HepG2 (cell line): ENCODE data around the gene MAML1. TPM values are rescaled to one million over a fixed set of nuclear protein-coding genes. Genes with fewer than 3 reads are reported as not detected.

Source experiments
- CCAR2 ChIP-seq: fragments of 200-400 bp; formaldehyde crosslinking; optimal IDR thresholded peaks from 2 replicates; pipeline ENCODE3; 2018; ENCODE audit warnings: low read depth, mild to moderate bottlenecking, low read length, moderate library complexity
- CHD2 ChIP-seq: IDR thresholded peaks from 2 replicates; pipeline ENCODE4 v1.6.1; 2011; ENCODE audit warnings: low read depth, low read length, improper control_type of control experiment
- HOXA9 ChIP-seq: sonication (generic); formaldehyde crosslinking; IDR thresholded peaks from 2 replicates; pipeline ENCODE4 v1.8.1; 2022; ENCODE audit warnings: missing genetic modification reagents, mild to moderate bottlenecking, moderate library complexity, borderline replicate concordance
- JARID2 ChIP-seq: sonication (generic); formaldehyde crosslinking; IDR thresholded peaks from 2 replicates; pipeline ENCODE4 v1.8.1; 2023; ENCODE audit warnings: missing genetic modification reagents, inconsistent platforms; ENCODE audit not compliant: insufficient replicate concordance
- KLF9 ChIP-seq: IDR thresholded peaks from 2 replicates; pipeline ENCODE4 v1.6.1; 2016; ENCODE audit warnings: low read depth
- MEF2D ChIP-seq: sonication (generic); formaldehyde crosslinking; IDR thresholded peaks from 2 replicates; pipeline ENCODE4 v1.5.1; 2020; ENCODE audit warnings: mild to moderate bottlenecking, missing genetic modification reagents
- SP5 ChIP-seq: IDR thresholded peaks from 2 replicates; pipeline ENCODE4 v1.6.1; 2016; ENCODE audit warnings: low read depth, borderline replicate concordance
- ZFP36L2 ChIP-seq: sonication (generic); formaldehyde crosslinking; IDR thresholded peaks from 2 replicates; pipeline ENCODE4 v1.4.0; 2020; ENCODE audit warnings: missing genetic modification reagents
- ZNF225 ChIP-seq: sonication (generic); formaldehyde crosslinking; IDR thresholded peaks from 2 replicates; pipeline ENCODE4 v1.4.0; 2020; ENCODE audit warnings: mild to moderate bottlenecking, missing genetic modification reagents
- ZNF746 ChIP-seq: sonication (generic); formaldehyde crosslinking; IDR thresholded peaks from 2 replicates; pipeline ENCODE4 v1.8.0; 2022; ENCODE audit warnings: mild to moderate bottlenecking, missing genetic modification reagents
- ZNF747 ChIP-seq: sonication (generic); formaldehyde crosslinking; IDR thresholded peaks from 2 replicates; pipeline ENCODE4 v1.8.1; 2023; ENCODE audit warnings: missing genetic modification reagents, mild to moderate bottlenecking, borderline replicate concordance
- ZNF792 ChIP-seq: IDR thresholded peaks from 2 replicates; pipeline ENCODE4 v1.6.1; 2016
- polyA plus RNA-seq, 8 experiments: library from polyadenylated mRNA; depleted of rRNA in 3 of 8; stranded (reverse) in 7 of 8; unstranded in 1 of 8; fragments of >200 nt; fragmentation: Illumina TruSeq in 4 of 8; extraction: Trizol in 4 of 8; gene quantifications; 2 replicates each; pipeline versions ENCODE4 v1.2.1 to v1.2.3, GENCODE V29; 2011 to 2016; ENCODE audit warnings: low read depth in 4 of 8, missing spikeins in 1 of 8, mixed read lengths in 1 of 8; ENCODE audit not compliant: insufficient read depth in 1 of 8
- total RNA-seq, 5 experiments: library from RNA; depleted of rRNA; stranded (reverse); fragments of >200 nt; fragmentation: Illumina TruSeq; extraction: Trizol; gene quantifications; 2 replicates each; pipeline ENCODE4 v1.2.3, GENCODE V29; 2016; ENCODE audit warnings: low read depth in 1 of 5
- TF ChIP-seq, protein P1 (sequence below), 2 experiments: IDR thresholded peaks; 2 replicates each; pipeline ENCODE4 v1.6.1; 2011 to 2012; ENCODE audit warnings: low read length in 2 of 2, borderline replicate concordance in 1 of 2, low read depth in 1 of 2, mild to moderate bottlenecking in 1 of 2, moderate library complexity in 1 of 2
- TF ChIP-seq, protein P2 (sequence below): IDR thresholded peaks from 2 replicates; pipeline ENCODE4 v1.6.1; 2018; ENCODE audit warnings: missing genetic modification reagents, mild to moderate bottlenecking, missing compliant biosample characterization
- TF ChIP-seq, protein P3 (sequence below): sonication (generic); formaldehyde crosslinking; IDR thresholded peaks from 2 replicates; pipeline ENCODE4 v1.4.0; 2020; ENCODE audit warnings: missing genetic modification reagents
- TF ChIP-seq, protein P4 (sequence below): IDR thresholded peaks from 2 replicates; pipeline ENCODE4 v1.6.1; 2016; ENCODE audit warnings: missing compliant biosample characterization, missing genetic modification reagents, borderline replicate concordance
- TF ChIP-seq, protein P5 (sequence below): sonication (generic); formaldehyde crosslinking; IDR thresholded peaks from 2 replicates; pipeline ENCODE4 v1.4.0; 2020; ENCODE audit warnings: missing genetic modification reagents, borderline replicate concordance
- TF ChIP-seq, protein P6 (sequence below): sonication (generic); formaldehyde crosslinking; IDR thresholded peaks from 2 replicates; pipeline ENCODE4 v1.4.0; 2020; ENCODE audit warnings: missing genetic modification reagents, mild to moderate bottlenecking, borderline replicate concordance

The MAML1 gene
- total and polyA plus RNA-seq, 2 of the 13 experiments (the other 11 are each of a cell fraction or from before 2014, with no cell fraction given): 10.0 to 10.8 TPM

DNA sequence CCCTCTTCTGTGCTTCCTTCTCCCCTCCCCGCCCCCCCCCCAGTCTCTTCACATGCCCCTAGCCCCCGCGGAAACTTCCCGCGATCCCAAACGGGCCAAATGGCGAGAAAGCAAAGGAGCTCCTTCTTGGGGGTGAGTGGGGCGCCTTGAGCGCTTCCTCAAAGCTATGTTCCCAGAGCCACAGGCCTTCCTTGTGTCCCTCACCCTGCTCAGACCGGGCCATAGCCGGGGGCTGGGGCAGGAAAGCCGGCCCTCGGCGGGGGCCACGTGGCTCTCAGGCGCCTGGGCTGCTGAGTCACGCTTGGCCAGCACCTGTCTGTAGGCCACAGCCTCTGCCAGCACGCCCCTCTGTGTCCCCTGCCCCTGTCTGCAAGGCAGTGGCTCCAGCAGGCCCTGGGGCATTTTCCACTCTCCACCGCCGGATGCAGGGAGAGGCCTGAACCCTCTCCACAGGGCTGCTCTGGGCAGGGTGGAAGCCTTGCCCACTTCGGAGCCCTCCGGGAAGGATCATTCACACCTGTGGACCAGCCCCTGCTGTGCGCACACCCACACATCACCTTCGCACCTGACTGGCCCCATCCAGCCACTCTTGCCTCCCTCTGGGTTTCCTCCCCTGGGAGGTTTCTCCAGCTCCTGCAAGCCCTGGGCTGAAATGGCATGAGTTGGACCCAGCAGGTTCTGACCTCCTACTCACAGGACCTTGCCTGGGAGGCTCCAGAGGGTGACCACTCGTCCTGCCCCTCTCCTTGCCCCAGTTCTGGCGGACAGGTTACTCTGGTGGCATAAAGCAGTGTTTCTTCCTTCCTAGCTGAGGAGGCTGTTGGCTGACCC, 86.9 kb downstream of the MAML1 start (continued):
- TF ChIP-seq, protein P1, sequence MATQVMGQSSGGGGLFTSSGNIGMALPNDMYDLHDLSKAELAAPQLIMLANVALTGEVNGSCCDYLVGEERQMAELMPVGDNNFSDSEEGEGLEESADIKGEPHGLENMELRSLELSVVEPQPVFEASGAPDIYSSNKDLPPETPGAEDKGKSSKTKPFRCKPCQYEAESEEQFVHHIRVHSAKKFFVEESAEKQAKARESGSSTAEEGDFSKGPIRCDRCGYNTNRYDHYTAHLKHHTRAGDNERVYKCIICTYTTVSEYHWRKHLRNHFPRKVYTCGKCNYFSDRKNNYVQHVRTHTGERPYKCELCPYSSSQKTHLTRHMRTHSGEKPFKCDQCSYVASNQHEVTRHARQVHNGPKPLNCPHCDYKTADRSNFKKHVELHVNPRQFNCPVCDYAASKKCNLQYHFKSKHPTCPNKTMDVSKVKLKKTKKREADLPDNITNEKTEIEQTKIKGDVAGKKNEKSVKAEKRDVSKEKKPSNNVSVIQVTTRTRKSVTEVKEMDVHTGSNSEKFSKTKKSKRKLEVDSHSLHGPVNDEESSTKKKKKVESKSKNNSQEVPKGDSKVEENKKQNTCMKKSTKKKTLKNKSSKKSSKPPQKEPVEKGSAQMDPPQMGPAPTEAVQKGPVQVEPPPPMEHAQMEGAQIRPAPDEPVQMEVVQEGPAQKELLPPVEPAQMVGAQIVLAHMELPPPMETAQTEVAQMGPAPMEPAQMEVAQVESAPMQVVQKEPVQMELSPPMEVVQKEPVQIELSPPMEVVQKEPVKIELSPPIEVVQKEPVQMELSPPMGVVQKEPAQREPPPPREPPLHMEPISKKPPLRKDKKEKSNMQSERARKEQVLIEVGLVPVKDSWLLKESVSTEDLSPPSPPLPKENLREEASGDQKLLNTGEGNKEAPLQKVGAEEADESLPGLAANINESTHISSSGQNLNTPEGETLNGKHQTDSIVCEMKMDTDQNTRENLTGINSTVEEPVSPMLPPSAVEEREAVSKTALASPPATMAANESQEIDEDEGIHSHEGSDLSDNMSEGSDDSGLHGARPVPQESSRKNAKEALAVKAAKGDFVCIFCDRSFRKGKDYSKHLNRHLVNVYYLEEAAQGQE (IDR thresholded peaks at IDR 0.05; ENCODE audit: borderline replicate concordance in 1 of 2, low read depth in 1 of 2, low read length in 2 of 2): peak in 1 of 2 experiments; percentile 18; a peak in 1 of 4 replicates
- TF ChIP-seq ZFP36L2 (CRISPR knock-in tag): peak; percentile 79; the same call in 1 of the 2 replicates
- no peak for TF ChIP-seq SP5 (CRISPR knock-in tag)
- TF ChIP-seq, protein P2, sequence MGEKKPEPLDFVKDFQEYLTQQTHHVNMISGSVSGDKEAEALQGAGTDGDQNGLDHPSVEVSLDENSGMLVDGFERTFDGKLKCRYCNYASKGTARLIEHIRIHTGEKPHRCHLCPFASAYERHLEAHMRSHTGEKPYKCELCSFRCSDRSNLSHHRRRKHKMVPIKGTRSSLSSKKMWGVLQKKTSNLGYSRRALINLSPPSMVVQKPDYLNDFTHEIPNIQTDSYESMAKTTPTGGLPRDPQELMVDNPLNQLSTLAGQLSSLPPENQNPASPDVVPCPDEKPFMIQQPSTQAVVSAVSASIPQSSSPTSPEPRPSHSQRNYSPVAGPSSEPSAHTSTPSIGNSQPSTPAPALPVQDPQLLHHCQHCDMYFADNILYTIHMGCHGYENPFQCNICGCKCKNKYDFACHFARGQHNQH (CRISPR knock-in tag): peak; percentile 18; the same call in 1 of the 2 replicates
- TF ChIP-seq CHD2: no peak
- 0 out of 2 replicates have a peak, but pooled peaks have one; percentile 50 for TF ChIP-seq ZNF792 (CRISPR knock-in tag)
- no peak for TF ChIP-seq ZNF747 (CRISPR knock-in tag)
- TF ChIP-seq ZNF225 (CRISPR knock-in tag): no peak; the same call in 1 of the 2 replicates
- TF ChIP-seq, protein P3, sequence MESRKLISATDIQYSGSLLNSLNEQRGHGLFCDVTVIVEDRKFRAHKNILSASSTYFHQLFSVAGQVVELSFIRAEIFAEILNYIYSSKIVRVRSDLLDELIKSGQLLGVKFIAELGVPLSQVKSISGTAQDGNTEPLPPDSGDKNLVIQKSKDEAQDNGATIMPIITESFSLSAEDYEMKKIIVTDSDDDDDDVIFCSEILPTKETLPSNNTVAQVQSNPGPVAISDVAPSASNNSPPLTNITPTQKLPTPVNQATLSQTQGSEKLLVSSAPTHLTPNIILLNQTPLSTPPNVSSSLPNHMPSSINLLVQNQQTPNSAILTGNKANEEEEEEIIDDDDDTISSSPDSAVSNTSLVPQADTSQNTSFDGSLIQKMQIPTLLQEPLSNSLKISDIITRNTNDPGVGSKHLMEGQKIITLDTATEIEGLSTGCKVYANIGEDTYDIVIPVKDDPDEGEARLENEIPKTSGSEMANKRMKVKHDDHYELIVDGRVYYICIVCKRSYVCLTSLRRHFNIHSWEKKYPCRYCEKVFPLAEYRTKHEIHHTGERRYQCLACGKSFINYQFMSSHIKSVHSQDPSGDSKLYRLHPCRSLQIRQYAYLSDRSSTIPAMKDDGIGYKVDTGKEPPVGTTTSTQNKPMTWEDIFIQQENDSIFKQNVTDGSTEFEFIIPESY: peak; percentile 48; the same call in 1 of the 2 replicates
- TF ChIP-seq, protein P4, sequence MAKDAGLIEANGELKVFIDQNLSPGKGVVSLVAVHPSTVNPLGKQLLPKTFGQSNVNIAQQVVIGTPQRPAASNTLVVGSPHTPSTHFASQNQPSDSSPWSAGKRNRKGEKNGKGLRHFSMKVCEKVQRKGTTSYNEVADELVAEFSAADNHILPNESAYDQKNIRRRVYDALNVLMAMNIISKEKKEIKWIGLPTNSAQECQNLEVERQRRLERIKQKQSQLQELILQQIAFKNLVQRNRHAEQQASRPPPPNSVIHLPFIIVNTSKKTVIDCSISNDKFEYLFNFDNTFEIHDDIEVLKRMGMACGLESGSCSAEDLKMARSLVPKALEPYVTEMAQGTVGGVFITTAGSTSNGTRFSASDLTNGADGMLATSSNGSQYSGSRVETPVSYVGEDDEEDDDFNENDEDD (CRISPR knock-in tag): peak; percentile 79
- TF ChIP-seq, protein P5, sequence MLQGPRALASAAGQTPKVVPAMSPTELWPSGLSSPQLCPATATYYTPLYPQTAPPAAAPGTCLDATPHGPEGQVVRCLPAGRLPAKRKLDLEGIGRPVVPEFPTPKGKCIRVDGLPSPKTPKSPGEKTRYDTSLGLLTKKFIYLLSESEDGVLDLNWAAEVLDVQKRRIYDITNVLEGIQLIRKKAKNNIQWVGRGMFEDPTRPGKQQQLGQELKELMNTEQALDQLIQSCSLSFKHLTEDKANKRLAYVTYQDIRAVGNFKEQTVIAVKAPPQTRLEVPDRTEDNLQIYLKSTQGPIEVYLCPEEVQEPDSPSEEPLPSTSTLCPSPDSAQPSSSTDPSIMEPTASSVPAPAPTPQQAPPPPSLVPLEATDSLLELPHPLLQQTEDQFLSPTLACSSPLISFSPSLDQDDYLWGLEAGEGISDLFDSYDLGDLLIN: peak; percentile 69; the same call in 1 of the 2 replicates
- no peak for TF ChIP-seq CCAR2
- TF ChIP-seq, protein P6, sequence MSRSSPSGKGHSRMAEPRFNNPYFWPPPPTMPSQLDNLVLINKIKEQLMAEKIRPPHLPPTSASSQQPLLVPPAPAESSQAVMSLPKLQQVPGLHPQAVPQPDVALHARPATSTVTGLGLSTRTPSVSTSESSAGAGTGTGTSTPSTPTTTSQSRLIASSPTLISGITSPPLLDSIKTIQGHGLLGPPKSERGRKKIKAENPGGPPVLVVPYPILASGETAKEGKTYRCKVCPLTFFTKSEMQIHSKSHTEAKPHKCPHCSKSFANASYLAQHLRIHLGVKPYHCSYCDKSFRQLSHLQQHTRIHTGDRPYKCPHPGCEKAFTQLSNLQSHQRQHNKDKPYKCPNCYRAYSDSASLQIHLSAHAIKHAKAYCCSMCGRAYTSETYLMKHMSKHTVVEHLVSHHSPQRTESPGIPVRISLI (CRISPR knock-in tag): no peak
- 0 out of 2 replicates have a peak, but pooled peaks have one; percentile 39 for TF ChIP-seq HOXA9 (CRISPR knock-in tag)
- no peak for TF ChIP-seq JARID2 (CRISPR knock-in tag)
- no peak for TF ChIP-seq KLF9 (CRISPR knock-in tag)
- no peak for TF ChIP-seq ZNF746 (CRISPR knock-in tag)
- TF ChIP-seq MEF2D (CRISPR knock-in tag): no peak
